NCI-H2227 (cell line): ENCODE measurements around the gene MYOM1.
A peak's percentile ranks its signal among the peaks of the same experiment; 100 is the strongest.
"Not testable (repeated sequence)": the region's sequence is repeated elsewhere in the genome, so short reads cannot be mapped to it uniquely, and the experiment has no call there.

ENCODE experiments used
- DNase-seq: peaks from one replicate; lab custom pipeline; 2025; ENCODE audit not compliant: unreplicated experiment; lab: John Stamatoyannopoulos, UW

Gene MYOM1

GRCh38 chr18:3041843-3042242 is 177.9 kb downstream of the MYOM1 start:
- no peak for DNase-seq

GRCh38 chr18:3040881-3041280 is 178.9 kb downstream of the MYOM1 start:
- no peak for DNase-seq

DNA sequence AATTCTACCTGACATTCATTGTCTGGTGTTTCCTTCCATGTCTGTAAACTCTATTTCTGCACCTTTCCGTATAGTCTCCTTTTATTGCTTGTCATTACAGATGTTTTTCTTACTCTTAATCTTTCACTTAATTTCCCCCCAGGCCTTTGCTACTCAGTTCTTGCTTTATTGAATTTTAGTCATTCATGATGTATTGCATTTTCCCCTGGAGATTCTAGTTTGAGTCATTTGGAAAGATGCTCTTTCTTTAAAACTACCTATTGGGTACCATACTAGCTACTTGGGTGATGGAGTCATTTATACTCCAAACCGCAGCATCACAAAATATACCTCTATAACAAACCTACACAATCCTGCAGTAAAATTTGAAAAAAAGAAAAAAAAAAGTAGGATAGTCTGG is 179.6 kb downstream of the MYOM1 start:
- no peak for DNase-seq

GRCh38 chr18:3037423-3037915 is 182.3 kb downstream of the MYOM1 start:
- no peak for DNase-seq

DNA sequence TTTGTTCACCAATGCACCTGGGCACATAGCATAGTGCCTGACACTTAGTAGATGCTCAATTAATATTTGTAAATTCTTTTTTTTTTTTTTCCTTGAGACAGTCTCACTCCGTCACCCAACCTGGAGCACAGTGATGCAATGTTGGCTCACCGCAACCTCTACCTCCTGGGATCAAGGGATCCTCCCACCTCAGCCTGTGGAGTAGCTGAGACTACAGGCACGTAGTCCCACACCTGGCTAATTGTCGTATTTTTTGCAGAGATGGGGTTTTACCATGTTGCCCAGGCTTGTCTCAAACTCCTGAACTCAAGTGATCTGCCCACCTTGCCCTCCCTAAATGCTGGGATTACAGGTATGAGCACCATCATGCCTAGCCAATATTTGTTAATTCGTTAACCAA is 183.7 kb downstream of the MYOM1 start:
- DNase-seq = no peak

DNA sequence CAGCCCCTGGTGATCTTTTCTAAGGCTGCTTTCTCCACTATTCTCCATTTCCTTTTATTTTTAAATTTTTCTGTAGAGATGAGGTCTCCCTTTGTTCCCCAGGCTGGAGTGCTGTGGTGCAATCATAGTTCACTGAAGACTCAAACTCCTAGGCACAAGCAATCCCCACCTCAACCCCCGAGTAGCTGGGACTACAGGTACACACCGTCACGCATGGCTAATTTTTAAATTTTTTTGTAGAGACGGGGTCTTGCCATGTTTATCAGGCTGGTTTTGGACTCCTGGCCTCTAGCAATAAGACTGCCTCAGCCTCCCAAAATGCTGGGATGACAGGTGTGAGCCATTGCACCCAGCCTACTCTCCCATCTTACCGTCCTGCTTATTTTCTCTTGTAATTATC is 184.1 kb downstream of the MYOM1 start:
- DNase-seq = no peak

GRCh38 chr18:3032721-3033120 is 187.0 kb downstream of the MYOM1 start:
- DNase-seq = no peak

DNA sequence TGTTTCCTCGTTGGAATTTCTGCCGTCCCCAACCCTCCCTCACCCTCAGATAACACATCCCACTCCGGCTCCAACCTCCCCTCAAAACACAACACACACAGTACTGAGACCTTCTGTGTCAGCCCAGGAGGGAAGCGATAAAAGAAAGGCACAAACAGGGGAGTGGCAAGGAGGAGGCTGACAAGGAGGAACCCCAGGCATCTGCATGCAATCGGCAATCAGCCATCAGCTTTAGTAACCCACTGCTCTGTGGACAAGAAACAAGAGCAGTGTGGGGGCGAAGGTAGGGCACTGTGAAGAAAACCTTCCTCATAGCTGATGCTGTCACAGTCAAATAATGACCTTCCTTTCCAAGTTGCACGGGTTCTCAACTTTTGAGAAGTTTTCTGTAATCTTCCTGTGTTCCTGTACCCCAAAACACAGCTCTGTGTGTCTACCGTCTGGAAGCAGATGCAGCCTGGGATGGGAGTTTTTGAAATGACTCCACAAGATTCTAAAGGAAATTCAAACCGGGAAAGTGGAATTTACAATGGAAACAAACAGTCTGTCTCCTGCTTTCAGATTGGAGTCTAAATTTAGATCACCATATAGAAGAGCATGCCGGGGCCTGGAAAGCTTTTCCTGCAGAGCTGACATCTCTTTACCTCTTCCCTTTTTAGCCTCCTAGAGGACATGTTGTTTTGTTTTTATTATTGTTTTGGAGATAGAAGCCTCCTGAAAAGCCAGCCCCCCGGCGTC is 190.4 kb downstream of the MYOM1 start:
- no peak for DNase-seq

DNA sequence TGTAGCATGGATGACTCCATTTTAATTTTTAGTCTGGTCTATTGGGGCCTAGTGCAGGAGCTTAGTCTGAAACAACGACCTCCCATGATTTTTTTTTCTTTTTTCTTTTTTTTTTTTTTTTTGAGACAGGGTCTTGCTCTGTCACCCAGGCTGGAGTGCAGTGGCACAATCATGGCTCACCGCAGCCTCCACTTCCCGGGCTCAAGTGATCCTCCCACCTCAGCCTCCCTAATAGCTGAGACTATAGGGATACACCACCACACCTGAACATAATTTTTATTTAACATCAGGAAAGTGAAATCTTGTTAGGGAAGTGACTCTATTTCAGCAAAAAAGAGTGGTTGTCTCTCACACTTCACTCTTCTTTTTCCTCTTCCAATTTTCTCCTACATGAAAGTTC is 191.7 kb downstream of the MYOM1 start:
- not testable (repeated sequence) for DNase-seq

DNA sequence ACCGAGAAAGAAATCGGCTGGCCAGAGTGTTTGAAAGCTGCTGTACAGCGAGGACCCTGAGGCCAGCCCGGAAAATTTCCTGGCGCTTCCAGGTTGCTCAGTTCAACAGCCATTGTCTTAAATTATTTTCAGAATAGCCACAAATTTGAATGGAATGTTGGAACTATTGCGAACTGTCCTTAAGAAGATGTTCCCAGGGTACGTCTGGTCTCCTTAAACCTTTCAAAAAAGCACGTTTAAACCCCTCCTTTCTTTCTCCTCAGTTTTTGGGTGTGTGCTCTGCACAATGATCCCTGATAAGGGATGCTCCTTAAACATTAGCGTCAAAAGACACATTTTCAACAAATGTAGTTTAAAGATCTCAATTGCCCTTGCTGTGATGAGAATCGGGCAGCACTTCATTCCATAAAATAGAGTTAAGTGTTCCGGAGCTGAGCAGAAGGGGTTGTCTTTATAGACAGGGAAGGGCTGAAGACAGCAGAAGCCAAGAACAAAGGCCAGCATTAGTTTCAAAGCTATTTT is 192.3 kb downstream of the MYOM1 start:
- DNase-seq = peak; percentile 55

DNA sequence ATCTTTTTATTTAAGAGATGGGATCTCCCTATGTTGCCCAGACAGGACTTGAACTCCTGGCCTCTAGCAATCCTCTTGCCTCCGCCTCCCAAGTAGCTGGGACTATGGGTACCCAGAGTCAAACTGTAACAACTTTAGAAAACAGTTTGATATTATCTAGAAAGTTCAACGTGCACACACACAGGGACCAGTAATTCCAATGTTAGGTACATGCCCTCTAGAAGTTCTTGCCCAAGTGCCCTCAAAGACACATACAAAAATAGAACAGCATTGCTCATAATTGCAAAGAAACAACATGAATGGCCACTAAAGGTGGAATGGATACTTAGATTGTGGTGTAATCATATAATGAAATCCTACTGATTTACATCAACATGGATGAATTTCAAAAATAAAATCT is 194.2 kb downstream of the MYOM1 start:
- no peak for DNase-seq

DNA sequence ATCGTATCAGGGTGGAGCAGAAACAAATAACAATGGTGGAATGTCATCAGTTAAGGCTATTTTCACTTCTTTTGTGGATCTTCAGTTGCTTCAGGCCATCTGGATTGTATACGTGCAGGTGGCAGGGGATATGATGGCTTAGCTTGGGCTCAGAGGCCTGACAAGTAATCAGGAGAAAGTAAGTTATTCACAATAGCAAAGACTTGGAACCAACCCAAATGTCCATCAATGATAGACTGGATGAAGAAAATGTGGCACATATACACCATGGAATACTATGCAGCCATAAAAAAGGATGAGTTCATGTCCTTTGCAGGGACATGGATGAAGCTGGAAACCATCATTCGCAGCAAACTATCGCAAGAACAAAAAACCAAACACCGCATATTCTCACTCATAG is 196.2 kb downstream of the MYOM1 start:
- not testable (repeated sequence) for DNase-seq
